Breast epithelium (tissue), 3 donors: ENCODE data around the gene C14orf180.

Source experiments
- POLR2AphosphoS5 ChIP-seq, 3 donors: sonication (generic); formaldehyde crosslinking; IDR thresholded peaks; one replicate each; pipeline ENCODE4 v1.6.1; 2017; ENCODE audit warnings: antibody characterized with exemption in 3 of 3
- TF ChIP-seq, protein P1 (sequence below), 3 donors: fragments of 450-650 bp; IDR thresholded peaks; one replicate each; pipeline ENCODE4 v1.5.1; 2016 to 2017; ENCODE audit warnings: antibody characterized with exemption in 3 of 3, mild to moderate bottlenecking in 3 of 3, moderate library complexity in 3 of 3

DNA sequence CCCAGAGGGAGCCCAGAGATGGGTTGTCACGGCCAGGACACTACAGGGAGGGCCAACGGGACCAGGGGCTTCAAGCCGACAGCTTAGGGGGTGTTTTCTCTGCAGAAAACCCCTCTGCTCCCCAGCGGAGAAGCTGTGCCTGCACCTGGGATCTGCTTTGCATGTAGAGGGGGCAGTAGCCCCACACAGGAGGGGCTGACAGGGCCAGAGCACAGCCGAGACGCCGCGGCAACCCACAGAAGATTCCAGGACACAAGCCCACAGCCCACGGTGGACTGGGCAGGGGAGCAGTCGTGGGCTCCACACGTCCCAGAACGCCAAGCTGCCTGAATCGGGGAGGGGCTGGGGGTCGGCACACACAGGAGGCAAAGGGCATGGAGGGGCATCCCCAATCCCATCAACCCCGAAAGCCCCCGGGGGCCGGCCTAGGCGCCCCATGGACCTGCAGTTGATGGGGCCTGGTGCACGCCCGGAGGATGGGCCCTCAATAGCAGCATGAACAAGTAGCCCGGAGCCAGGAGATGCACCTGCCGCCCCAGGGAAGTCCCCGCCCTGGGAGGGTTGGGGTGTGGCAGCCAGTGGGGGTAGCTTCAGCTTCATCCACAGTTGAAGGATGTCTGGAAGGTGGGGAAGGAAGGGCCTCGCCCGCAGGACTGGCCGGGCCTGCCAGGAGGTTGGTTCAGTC, 55.5 kb downstream of the C14orf180 start:
- TF ChIP-seq, protein P1, sequence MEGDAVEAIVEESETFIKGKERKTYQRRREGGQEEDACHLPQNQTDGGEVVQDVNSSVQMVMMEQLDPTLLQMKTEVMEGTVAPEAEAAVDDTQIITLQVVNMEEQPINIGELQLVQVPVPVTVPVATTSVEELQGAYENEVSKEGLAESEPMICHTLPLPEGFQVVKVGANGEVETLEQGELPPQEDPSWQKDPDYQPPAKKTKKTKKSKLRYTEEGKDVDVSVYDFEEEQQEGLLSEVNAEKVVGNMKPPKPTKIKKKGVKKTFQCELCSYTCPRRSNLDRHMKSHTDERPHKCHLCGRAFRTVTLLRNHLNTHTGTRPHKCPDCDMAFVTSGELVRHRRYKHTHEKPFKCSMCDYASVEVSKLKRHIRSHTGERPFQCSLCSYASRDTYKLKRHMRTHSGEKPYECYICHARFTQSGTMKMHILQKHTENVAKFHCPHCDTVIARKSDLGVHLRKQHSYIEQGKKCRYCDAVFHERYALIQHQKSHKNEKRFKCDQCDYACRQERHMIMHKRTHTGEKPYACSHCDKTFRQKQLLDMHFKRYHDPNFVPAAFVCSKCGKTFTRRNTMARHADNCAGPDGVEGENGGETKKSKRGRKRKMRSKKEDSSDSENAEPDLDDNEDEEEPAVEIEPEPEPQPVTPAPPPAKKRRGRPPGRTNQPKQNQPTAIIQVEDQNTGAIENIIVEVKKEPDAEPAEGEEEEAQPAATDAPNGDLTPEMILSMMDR (IDR thresholded peaks at IDR 0.05): no peak
- TF ChIP-seq POLR2AphosphoS5 (IDR thresholded peaks at IDR 0.05): no peak
